C4-2B (cell line): ENCODE data around the gene WWTR1.

ENCODE experiments used
- H3K27ac ChIP-seq: fragments of 450-650 bp; 2 replicates; pipeline ENCODE4 v1.5.1; 2017
- ZFX ChIP-seq: fragments of 450-650 bp; IDR thresholded peaks from 2 replicates; pipeline ENCODE4 v1.6.1; 2017
- TF ChIP-seq, protein P1 (sequence below): fragments of 450-650 bp; conservative IDR thresholded peaks from 2 replicates; pipeline ENCODE4 v1.5.1; 2017; ENCODE audit warnings: mild to moderate bottlenecking

The WWTR1 gene

DNA sequence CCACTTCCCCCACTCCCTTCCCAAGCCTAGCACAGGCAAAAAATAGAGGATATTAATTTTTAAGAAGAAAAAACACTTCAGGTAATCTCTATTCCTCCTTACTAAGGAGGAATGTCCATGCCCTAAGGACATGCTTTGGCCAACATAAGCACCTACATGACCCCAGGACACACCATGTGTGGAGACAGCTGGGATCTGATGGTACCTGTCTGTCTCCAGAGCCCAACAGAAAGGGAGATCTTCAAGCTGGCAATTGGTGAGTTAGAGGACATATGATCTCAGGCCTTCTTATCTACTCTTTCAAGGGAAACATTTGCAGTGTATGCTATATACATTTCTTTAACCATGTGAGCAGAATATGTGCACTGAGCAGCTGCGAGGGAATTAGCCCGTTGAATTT is 176.3 kb downstream of the WWTR1 start:
- no peak overlapping the region for H3K27ac ChIP-seq
- TF ChIP-seq ZFX = no peak
- TF ChIP-seq, protein P1, sequence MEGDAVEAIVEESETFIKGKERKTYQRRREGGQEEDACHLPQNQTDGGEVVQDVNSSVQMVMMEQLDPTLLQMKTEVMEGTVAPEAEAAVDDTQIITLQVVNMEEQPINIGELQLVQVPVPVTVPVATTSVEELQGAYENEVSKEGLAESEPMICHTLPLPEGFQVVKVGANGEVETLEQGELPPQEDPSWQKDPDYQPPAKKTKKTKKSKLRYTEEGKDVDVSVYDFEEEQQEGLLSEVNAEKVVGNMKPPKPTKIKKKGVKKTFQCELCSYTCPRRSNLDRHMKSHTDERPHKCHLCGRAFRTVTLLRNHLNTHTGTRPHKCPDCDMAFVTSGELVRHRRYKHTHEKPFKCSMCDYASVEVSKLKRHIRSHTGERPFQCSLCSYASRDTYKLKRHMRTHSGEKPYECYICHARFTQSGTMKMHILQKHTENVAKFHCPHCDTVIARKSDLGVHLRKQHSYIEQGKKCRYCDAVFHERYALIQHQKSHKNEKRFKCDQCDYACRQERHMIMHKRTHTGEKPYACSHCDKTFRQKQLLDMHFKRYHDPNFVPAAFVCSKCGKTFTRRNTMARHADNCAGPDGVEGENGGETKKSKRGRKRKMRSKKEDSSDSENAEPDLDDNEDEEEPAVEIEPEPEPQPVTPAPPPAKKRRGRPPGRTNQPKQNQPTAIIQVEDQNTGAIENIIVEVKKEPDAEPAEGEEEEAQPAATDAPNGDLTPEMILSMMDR = no peak

DNA sequence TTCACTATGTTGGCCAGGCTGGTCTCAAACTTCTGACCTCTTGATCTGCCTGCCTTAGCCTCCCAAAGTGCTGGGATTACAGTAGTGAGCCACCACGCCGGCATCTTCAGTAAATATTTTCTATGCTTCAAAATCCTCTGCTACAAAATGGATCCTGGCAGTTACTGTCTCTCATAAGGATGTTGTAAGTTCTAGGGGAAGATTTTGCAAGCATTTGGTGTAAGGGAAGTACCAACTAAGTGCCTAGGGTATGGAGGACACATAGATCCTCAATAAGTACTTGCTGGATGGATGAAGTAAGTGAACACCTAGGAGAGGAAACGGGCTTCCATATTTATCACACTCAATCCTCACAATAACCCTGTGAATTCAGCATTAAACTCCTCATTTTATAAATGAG is 176.8 kb downstream of the WWTR1 start:
- TF ChIP-seq, protein P1 = no peak
- TF ChIP-seq ZFX = no peak
- H3K27ac ChIP-seq = no peak overlapping the region

DNA sequence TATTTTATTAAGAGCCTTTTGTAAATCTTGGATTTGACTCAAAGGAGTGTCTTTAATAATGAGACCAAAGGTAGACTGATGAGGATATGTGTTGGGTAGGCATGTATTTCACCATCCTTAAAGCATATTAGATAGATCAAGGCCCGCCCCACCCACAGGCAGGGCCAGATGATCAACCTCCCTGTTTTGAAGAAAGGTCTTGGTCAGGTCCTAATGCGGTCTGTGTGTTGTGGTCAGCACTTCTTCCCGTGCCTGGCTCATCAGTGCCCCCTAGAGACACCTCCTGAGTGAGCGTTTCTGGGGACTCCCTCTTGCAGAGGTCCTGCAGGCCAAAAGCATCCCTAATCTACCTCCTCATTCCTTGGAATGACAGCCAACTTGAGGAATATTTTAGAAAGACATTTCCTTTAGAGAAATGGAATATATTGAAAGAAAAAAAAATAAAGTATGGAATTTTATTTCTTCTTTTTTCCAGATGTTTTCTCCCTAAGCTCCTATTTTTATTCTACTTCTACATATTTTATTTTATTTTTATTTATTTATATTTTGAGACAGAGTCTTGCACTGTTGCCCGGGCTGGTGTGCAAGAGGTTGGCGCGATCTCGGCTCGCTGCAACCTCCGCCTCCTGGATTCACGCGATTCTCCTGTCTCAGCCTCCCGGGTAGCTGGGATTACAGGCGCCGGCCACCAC is 177.4 kb downstream of the WWTR1 start:
- TF ChIP-seq ZFX = no peak
- TF ChIP-seq, protein P1 = peak; percentile 98
- peak overlapping the region; percentile 38 for H3K27ac ChIP-seq

DNA sequence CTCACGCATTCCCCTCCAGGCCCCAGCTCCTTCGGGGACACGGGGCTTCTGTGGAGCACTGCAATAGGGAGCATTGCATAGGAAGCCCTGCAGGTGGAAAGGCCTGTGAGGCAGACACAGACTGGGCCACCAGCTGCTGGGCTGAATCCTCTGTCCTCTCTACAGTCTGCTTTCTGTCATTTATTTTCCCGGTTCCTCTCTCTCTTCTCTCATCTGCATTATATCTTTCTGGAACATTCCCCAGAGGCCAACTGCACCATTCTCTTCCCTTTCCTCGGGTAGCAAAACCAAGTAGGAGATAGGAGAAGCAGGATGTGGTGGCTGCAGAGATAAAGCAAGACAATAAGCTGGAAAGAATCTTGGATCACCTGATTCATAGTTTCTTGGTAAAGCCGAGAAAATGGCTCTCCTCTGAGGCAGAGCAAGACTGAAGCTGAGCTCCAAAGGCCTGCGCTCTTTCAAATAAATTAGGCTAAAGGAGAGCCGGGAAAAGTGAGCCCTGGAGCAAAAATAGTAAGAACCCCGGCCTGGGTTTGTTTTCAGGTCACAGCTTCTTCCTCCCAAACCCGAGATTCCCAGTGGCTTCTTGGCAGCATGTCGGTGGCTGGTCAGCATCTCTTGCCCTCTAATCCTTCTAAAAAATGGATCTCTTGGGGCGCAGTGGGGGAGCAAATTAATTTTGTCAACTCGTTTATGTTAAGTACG is 178.1 kb downstream of the WWTR1 start:
- H3K27ac ChIP-seq = peak overlapping the region; percentile 38
- TF ChIP-seq, protein P1 = no peak
- TF ChIP-seq ZFX = no peak

DNA sequence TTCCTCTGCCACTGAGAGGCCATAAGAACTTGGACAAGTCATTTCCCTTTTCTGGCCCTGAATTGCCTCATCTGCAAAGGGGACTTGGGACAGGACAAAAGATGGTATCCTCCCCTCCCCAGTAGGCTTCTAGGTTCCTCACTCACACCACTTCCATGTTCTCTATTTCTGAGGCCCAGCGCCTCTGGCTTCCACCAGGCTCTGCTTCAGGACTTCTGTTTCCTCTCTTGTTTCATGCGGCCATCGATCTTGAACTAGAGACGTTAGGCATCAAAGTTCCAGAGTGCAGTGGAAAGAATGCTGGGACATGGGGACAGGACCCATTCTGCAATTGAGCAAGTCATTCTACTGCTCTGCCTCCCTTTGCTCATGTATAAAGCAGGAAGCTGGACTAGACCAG is 181.6 kb downstream of the WWTR1 start:
- H3K27ac ChIP-seq = no peak overlapping the region
- TF ChIP-seq, protein P1 = no peak
- no peak for TF ChIP-seq ZFX

DNA sequence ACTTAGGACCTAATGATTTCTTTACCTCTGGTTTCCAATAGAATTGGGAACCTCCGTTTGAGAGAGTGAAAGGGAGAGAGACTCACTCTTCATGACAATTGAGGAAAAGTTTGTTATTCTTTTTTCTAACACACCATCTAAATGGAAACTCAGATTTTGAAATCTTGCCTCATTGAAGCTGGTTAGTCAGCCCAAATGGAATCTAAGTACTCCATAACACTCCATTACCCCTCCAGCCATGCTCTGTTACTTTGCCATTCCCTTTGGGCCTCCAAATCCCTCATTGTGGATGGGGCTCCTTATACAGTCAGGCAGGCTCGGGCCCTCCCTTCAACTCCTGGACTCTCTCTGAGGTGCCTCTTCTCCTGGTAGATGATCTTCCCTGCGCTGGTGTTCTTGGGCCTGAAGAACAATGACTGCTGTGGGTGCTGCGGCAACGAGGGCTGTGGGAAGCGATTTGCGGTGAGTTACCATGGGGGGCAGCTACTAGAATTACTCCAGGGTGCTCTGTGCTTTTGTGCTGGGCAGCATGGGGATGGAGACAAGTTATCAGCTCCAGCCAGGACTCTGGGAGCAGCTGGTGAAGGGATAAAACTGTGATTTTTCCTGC is 182.3 kb downstream of the WWTR1 start:
- TF ChIP-seq, protein P1 = no peak
- no peak for TF ChIP-seq ZFX
- H3K27ac ChIP-seq = no peak overlapping the region

DNA sequence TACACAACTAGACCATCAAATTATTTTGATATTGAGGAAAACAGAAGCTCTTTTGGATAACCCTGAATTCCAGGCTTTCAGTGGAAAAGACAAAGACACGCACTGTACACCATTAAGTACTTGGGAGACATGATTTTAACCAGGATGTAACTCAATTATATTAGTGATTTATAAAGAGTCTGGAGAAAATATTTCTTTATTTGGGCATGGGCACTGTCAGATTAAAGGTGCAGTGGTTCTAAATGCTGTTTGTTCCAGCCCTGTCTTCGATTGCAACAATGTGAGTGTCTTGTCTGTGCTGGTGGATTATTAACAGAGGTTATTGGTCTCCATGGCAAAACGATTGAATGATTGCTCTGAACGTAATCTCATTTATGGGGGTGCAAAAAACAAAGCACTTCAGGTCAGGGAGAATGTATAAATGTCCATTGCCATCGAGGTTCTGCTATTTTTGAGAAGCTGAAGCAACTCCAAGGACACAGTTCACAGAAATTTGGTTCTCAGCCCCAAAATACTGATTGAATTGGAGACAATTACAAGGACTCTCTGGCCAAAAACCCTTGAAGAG is 183.5 kb downstream of the WWTR1 start, which contains the start of gene TM4SF4:
TM4SF4 (plus strand) TSS at position 448 of the 568 bp plus-strand sequence. CDS start 181 bp downstream, outside the sequence.
- no peak for TF ChIP-seq ZFX
- no peak within 1 kb of the TSS for H3K27ac ChIP-seq
